K562 (cell line): ENCODE data around the gene TACC3. TPM values are rescaled to one million over a fixed set of nuclear protein-coding genes. Genes with fewer than 3 reads are reported as not detected.

Source experiments
- CBFA2T3 ChIP-seq: fragments of 450-650 bp; IDR thresholded peaks from 2 replicates; pipeline ENCODE4 v1.6.1; 2017
- KDM4B ChIP-seq, 2 experiments: fragments of 450-650 bp in 1 of 2; sonication (generic) in 1 of 2; IDR thresholded peaks; 2 replicates each; pipeline ENCODE4 v1.6.1; 2016 to 2017; ENCODE audit warnings: borderline replicate concordance in 2 of 2, antibody characterized with exemption in 1 of 2, low read depth in 1 of 2, mild to moderate bottlenecking in 1 of 2
- MAFK ChIP-seq: IDR thresholded peaks from 2 replicates; pipeline ENCODE4 v1.6.1; 2011; ENCODE audit warnings: low read length, improper control_type of control experiment
- MAX ChIP-seq: sonication (generic); formaldehyde crosslinking; IDR thresholded peaks from 2 replicates; pipeline ENCODE4 v1.9.0; 2022; ENCODE audit warnings: mild to moderate bottlenecking, missing genetic modification reagents
- ZC3H11A ChIP-seq: IDR thresholded peaks from 2 replicates; pipeline ENCODE4 v1.6.1; 2012; ENCODE audit warnings: low read depth, low read length, improper control_type of control experiment
- ZNF263 ChIP-seq: sonication (generic); formaldehyde crosslinking; IDR thresholded peaks from 2 replicates; pipeline ENCODE4 v1.8.0; 2022; ENCODE audit warnings: mild to moderate bottlenecking, missing genetic modification reagents, borderline replicate concordance
- ZNF592 ChIP-seq: fragments of 450-650 bp; IDR thresholded peaks from 2 replicates; pipeline ENCODE4 v1.6.1; 2017; ENCODE audit warnings: antibody characterized with exemption, mild to moderate bottlenecking
- ZNF780A ChIP-seq: fragments of 250-450 bp; sonication (Bioruptor Pico); IDR thresholded peaks from 2 replicates; pipeline ENCODE4 v1.5.0; 2021; ENCODE audit warnings: mild to moderate bottlenecking
- ZNF79 ChIP-seq: fragments of 250-450 bp; sonication (Bioruptor Pico); IDR thresholded peaks from 2 replicates; pipeline ENCODE4 v1.4.0; 2020; ENCODE audit warnings: low read depth, mild to moderate bottlenecking, moderate library complexity
- polyA plus RNA-seq, 8 experiments: library from polyadenylated mRNA; depleted of rRNA in 4 of 8; stranded (reverse) in 5 of 8; unstranded in 3 of 8; fragments of >200 nt; fragmentation: Nextera tagmentation in 2 of 8; fragmentation: Illumina TruSeq in 1 of 8; extraction: Ambion mirVana in 2 of 8; extraction: Trizol in 1 of 8; gene quantifications; 2 replicates each; pipeline versions ENCODE4 v1.2.1 to v1.2.3, GENCODE V29; 2011 to 2014; ENCODE audit warnings: inconsistent platforms in 1 of 8, missing spikeins in 1 of 8
- total RNA-seq, 7 experiments: library from RNA; depleted of rRNA in 6 of 7; stranded (reverse); fragments of >200 nt in 6 of 7; fragmentation: Illumina TruSeq in 2 of 7; extraction: Trizol in 2 of 7; gene quantifications; 2 replicates each; pipeline versions ENCODE4 v1.2.1 to v1.2.3, GENCODE V29; 2011 to 2021; ENCODE audit warnings: low replicate concordance in 1 of 7
- TF ChIP-seq, protein P1 (sequence below): fragments of 250-450 bp; sonication (Bioruptor Pico); IDR thresholded peaks from 2 replicates; pipeline ENCODE4 v1.8.0; 2022; ENCODE audit warnings: inconsistent platforms
- TF ChIP-seq, protein P2 (sequence below): fragments of 450-650 bp; IDR thresholded peaks from 2 replicates; pipeline ENCODE4 v1.6.1; 2017; ENCODE audit warnings: antibody characterized with exemption
- TF ChIP-seq, protein P3 (sequence below): fragments of 250-450 bp; sonication (Bioruptor Pico); IDR thresholded peaks from 2 replicates; pipeline ENCODE4 v1.4.0; 2020; ENCODE audit warnings: borderline replicate concordance
- TF ChIP-seq, protein P4 (sequence below): fragments of 450-650 bp; formaldehyde crosslinking; IDR thresholded peaks from 2 replicates; pipeline ENCODE4 v1.4.0; 2020; ENCODE audit warnings: mild to moderate bottlenecking, moderate library complexity

The TACC3 gene
- total and polyA plus RNA-seq, 9 of the 15 experiments (the other 6 are each of a cell fraction or from before 2014, with no cell fraction given) = 1.9 to 122 (median 55.6) TPM

- TF ChIP-seq MAX (CRISPR knock-in tag) (no peak), ZNF79 (CRISPR knock-in tag) (no peak), KDM4B (IDR thresholded peaks at IDR 0.05; ENCODE audit: borderline replicate concordance in 2 of 2, low read depth in 1 of 2) (no peak), ZC3H11A (no peak), ZNF780A (CRISPR knock-in tag) (no peak), ZNF263 (CRISPR knock-in tag) (peak; percentile 17; the same call in 1 of the 2 replicates), MAFK (no peak), ZNF592 (peak; percentile 59; the same call in 1 of the 2 replicates), CBFA2T3 (0 out of 2 replicates have a peak, but pooled peaks have one; percentile 14)
- TF ChIP-seq, protein P1, sequence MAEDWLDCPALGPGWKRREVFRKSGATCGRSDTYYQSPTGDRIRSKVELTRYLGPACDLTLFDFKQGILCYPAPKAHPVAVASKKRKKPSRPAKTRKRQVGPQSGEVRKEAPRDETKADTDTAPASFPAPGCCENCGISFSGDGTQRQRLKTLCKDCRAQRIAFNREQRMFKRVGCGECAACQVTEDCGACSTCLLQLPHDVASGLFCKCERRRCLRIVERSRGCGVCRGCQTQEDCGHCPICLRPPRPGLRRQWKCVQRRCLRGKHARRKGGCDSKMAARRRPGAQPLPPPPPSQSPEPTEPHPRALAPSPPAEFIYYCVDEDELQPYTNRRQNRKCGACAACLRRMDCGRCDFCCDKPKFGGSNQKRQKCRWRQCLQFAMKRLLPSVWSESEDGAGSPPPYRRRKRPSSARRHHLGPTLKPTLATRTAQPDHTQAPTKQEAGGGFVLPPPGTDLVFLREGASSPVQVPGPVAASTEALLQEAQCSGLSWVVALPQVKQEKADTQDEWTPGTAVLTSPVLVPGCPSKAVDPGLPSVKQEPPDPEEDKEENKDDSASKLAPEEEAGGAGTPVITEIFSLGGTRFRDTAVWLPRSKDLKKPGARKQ (CRISPR knock-in tag) = no peak
- TF ChIP-seq, protein P2, sequence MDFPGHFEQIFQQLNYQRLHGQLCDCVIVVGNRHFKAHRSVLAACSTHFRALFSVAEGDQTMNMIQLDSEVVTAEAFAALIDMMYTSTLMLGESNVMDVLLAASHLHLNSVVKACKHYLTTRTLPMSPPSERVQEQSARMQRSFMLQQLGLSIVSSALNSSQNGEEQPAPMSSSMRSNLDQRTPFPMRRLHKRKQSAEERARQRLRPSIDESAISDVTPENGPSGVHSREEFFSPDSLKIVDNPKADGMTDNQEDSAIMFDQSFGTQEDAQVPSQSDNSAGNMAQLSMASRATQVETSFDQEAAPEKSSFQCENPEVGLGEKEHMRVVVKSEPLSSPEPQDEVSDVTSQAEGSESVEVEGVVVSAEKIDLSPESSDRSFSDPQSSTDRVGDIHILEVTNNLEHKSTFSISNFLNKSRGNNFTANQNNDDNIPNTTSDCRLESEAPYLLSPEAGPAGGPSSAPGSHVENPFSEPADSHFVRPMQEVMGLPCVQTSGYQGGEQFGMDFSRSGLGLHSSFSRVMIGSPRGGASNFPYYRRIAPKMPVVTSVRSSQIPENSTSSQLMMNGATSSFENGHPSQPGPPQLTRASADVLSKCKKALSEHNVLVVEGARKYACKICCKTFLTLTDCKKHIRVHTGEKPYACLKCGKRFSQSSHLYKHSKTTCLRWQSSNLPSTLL = no peak
- TF ChIP-seq, protein P3, sequence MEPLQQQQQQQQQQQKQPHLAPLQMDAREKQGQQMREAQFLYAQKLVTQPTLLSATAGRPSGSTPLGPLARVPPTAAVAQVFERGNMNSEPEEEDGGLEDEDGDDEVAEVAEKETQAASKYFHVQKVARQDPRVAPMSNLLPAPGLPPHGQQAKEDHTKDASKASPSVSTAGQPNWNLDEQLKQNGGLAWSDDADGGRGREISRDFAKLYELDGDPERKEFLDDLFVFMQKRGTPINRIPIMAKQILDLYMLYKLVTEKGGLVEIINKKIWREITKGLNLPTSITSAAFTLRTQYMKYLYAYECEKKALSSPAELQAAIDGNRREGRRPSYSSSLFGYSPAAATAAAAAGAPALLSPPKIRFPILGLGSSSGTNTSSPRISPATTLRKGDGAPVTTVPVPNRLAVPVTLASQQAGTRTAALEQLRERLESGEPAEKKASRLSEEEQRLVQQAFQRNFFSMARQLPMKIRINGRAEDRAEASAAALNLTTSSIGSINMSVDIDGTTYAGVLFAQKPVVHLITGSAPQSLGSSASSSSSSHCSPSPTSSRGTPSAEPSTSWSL = no peak
- TF ChIP-seq, protein P4, sequence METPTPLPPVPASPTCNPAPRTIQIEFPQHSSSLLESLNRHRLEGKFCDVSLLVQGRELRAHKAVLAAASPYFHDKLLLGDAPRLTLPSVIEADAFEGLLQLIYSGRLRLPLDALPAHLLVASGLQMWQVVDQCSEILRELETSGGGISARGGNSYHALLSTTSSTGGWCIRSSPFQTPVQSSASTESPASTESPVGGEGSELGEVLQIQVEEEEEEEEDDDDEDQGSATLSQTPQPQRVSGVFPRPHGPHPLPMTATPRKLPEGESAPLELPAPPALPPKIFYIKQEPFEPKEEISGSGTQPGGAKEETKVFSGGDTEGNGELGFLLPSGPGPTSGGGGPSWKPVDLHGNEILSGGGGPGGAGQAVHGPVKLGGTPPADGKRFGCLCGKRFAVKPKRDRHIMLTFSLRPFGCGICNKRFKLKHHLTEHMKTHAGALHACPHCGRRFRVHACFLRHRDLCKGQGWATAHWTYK = peak; percentile 72; the same call in 1 of the 2 replicates
These were observed 32.5 kb downstream of the TACC3 start (continued) for GRCh38 chr4:1753697-1754311.
